ENCODE measurements around the gene SAMD8.

GRCh38 chr10:75102830-75103673 lies 8.4 kb upstream of the SAMD8 start:
- TF ChIP-seq EZH2 (IDR thresholded peaks at IDR 0.05; ENCODE audit: low read depth, low read length, severe bottlenecking) (no peak), SRF (IDR thresholded peaks at IDR 0.05; ENCODE audit: low read depth, low read length) (no peak), ATF3 (IDR thresholded peaks at IDR 0.05; ENCODE audit: insufficient read depth, low read depth, low read length) (no peak), POLR2AphosphoS5 (IDR thresholded peaks at IDR 0.05; ENCODE audit: low read depth, low read length) (no peak), ASH2L (IDR thresholded peaks at IDR 0.05; ENCODE audit: low read length) (no peak), SP2 (IDR thresholded peaks at IDR 0.05; ENCODE audit: low read length) (no peak), POLR2A (IDR thresholded peaks at IDR 0.05; ENCODE audit: control extremely low read depth in 1 of 2, low read depth in 2 of 2, low read length in 2 of 2) (no peak), CEBPB (IDR thresholded peaks at IDR 0.05; ENCODE audit: low read depth, low read length) (no peak), CREB1 (IDR thresholded peaks at IDR 0.05) (no peak), TAF1 (IDR thresholded peaks at IDR 0.05; ENCODE audit: low read depth, low read length) (no peak), NRF1 (IDR thresholded peaks at IDR 0.05; ENCODE audit: low read depth, low read length) (no peak)
- TF ChIP-seq, protein P1, sequence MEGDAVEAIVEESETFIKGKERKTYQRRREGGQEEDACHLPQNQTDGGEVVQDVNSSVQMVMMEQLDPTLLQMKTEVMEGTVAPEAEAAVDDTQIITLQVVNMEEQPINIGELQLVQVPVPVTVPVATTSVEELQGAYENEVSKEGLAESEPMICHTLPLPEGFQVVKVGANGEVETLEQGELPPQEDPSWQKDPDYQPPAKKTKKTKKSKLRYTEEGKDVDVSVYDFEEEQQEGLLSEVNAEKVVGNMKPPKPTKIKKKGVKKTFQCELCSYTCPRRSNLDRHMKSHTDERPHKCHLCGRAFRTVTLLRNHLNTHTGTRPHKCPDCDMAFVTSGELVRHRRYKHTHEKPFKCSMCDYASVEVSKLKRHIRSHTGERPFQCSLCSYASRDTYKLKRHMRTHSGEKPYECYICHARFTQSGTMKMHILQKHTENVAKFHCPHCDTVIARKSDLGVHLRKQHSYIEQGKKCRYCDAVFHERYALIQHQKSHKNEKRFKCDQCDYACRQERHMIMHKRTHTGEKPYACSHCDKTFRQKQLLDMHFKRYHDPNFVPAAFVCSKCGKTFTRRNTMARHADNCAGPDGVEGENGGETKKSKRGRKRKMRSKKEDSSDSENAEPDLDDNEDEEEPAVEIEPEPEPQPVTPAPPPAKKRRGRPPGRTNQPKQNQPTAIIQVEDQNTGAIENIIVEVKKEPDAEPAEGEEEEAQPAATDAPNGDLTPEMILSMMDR (IDR thresholded peaks at IDR 0.05; ENCODE audit: control extremely low read depth in 1 of 3, insufficient read depth in 1 of 3, low read depth in 1 of 3, low read length in 3 of 3): no peak
- TF ChIP-seq, protein P2, sequence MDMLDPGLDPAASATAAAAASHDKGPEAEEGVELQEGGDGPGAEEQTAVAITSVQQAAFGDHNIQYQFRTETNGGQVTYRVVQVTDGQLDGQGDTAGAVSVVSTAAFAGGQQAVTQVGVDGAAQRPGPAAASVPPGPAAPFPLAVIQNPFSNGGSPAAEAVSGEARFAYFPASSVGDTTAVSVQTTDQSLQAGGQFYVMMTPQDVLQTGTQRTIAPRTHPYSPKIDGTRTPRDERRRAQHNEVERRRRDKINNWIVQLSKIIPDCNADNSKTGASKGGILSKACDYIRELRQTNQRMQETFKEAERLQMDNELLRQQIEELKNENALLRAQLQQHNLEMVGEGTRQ (IDR thresholded peaks at IDR 0.05; ENCODE audit: low read length): no peak

Measured in H1 (cell line).